HT-29 (cell line): ENCODE data around the gene AGBL1. TPM values are rescaled to one million over a fixed set of nuclear protein-coding genes. Genes with fewer than 3 reads are reported as not detected.

Experiments
- DNase-seq: peaks from one replicate; pipeline ENCODE4 v3.0.0-alpha.2; 2015; ENCODE audit warnings: low spot score
- total RNA-seq: library from RNA; depleted of rRNA; stranded (reverse); fragments of >200 nt; shearing (Covaris generic); gene quantifications from 2 replicates; pipeline ENCODE4 v1.2.3, GENCODE V29; 2014

AGBL1 gene
- total RNA-seq, 1 experiment from 2014 or later = not detected

DNA sequence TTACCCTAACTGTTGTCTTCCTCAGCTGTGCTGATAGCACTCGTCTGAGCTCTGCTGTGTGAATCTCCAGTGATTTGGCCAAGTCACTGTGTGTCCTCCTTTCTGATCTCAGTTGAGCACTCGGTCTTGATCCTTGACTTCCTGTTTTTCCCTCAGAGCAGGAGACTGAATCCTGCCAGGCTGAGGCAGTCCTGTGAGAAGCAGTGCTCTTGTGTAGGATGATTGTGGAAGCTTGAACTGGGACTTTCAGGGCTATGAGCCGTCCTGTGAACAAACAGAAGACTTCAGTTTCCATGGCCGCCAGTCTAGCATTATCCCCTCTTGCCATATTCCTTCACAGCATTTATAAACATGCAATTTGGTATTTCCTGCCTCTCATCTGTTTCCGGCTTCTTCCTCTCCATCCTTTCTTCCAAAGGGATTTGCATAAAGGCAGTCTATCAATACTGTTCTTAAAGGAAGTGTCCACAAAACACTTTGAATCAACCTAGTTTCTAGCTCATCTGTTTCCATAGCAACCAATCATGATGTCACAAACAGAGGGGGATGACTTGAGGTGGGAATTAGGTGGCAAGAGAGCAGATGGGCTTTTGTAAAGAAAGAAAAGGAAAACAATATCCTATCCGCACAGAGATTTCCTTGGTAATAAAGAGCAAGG, 237.2 kb downstream of the AGBL1 start:
- no peak for DNase-seq

GRCh38 chr15:86317384-86317740, 237.7 kb downstream of the AGBL1 start:
- no peak for DNase-seq

GRCh38 chr15:86322629-86323028, 243.0 kb downstream of the AGBL1 start:
- DNase-seq = no peak

GRCh38 chr15:86327230-86327865, 247.7 kb downstream of the AGBL1 start:
- no peak for DNase-seq

- DNase-seq = no peak
Measured at GRCh38 chr15:86328658-86329057, 249.0 kb downstream of the AGBL1 start.

DNA sequence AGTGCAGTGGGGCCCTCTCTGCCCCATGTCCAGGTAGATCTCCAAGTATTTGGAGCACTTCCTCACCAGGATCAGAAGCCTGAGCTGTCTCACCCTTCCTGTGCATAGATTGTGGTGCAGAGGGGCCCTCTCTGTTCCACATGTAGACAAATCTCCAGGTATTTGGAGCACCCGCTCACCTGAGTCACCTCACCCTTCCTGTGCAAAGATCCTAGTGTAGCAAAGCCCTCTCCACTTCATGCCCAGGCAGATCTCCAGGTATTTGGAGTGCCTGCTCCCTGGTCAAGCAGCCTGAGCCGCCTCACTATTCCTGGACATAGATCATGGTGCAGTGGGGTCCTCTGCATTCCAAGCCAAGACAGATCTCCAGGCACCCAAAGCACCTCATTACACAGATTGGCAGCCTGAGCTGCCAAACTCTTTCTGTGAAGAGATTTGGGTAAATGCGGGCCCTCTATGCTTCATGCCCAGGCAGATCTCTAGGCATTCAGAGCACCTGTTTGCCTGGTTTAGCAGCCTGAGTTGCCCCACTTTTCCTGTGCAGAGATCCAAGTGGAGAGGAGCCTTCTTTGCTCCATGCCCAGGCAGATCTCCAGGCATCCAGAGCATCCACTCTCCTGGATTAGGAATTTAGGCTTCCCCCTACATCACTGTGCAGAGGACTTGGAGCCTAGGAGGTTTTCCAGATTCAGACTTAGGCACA, 249.8 kb downstream of the AGBL1 start:
- DNase-seq = no peak

GRCh38 chr15:86333819-86334218, 254.1 kb downstream of the AGBL1 start:
- DNase-seq = no peak

- DNase-seq = no peak
Measured at GRCh38 chr15:86336051-86336788, 256.5 kb downstream of the AGBL1 start.

DNA sequence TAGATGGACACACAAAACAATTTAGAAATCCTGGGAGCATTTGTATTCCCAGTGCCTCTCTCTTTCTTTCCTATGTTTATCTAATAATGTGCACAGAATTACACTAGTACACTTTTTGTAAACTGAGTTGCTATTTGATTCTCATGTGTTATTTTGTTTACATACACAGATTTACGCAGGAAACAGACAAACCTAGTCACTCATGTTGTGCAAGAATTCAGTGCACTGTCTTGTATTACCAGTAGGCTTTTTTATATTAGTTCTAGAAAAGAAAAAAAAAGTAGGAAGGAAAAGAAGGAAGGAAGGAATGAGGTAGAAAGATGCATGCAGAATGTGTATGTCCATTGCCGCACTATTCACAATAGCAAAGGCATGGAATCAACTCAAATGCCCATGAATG, 257.4 kb downstream of the AGBL1 start:
- DNase-seq = no peak

GRCh38 chr15:86347245-86347644, 267.6 kb downstream of the AGBL1 start:
- DNase-seq = no peak

DNA sequence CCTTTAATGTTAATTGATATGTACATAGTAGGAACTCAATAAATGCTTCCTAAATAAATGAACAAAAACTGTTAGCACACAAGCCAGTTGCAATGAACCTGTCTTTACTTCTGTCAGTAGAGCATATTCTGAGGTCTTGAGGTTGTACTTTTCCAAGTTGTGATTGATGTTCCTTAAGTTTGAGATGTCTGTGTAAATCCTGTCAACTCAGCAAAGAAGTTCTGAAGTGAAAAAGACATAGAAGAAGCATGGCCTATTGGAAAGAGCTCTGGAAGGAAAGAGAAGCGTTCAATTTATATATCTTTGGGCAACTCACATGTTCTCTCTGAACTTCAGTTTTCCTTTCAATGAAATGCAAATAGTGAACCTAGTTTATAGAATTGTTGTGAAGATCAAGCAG, 269.9 kb downstream of the AGBL1 start:
- no peak for DNase-seq

DNA sequence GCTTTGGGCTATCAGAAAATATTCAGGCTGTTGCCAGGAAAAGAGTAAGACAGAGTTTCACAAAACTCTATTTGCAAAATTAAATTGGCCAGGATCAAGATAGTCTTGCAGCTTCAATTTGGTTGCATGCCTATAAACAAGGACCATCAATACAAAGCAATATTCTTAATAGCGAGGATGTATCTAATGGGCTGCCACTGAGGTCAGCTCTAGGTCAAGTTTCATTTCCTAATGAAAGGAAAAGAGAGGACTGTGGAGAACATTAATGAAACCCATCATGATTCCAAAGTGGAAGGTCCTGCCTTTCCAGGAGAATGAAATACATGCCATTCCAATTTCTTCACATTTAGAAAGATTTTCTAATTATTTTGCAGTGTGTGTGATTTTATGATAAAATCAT, 273.5 kb downstream of the AGBL1 start:
- no peak for DNase-seq

DNA sequence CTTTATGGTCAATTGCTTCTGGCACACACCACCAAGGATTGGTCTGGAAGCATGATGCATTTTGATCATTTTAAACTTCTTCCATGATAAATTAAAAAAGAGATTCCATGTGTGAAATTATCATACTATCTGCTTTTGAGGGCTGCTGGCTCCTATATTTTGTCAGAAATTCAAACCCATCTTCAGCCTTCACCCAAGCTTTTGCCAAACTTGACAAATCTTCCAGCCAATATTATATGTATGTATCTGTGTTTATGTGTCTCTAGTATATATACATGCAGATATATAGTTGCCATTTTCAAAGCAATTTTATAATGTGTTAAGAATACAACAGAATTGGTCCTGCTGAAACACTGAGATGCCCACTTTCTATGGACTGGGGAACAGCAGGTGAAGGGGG, 275.7 kb downstream of the AGBL1 start:
- no peak for DNase-seq

DNA sequence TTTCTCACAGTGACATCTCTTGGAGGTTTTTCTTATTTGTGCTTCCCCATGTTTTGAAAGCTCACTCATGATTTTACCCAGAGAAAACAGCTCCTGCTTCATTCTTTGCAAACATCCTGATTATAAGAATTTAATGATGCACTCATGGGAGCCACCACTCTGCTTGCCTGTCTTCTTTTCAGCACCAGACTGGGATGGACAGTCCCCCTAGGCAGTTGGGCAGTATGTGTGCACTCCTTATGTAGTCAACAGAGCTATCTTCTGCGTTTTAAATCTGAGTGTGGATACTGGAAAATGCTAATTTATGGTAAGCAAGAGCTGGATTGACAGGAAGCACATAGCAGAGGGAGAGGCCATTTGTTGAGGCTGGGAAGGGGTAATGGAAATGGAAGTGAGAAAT, 276.1 kb downstream of the AGBL1 start:
- no peak for DNase-seq

- DNase-seq = peak; percentile 25
Measured at GRCh38 chr15:86362555-86362954, 282.9 kb downstream of the AGBL1 start.

DNA sequence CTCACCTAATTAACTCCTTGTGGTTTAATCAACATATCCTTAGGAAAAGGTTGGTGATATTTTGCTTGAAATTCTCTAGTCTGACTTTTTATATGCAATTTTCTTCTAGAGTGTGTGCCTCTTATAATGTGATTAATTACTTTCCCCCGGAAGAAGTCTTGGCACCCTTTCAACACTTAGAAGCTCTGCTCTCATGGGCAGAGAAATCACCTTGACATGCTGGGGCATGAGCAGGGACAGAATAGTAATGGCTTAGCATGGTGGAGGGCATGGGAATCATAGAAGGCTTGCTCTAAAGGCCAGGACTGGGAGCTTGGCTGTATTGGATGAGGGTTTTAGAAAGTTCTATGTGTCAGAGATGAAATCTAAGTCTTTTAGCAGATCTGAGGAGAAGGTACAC, 293.5 kb downstream of the AGBL1 start:
- DNase-seq = no peak

DNA sequence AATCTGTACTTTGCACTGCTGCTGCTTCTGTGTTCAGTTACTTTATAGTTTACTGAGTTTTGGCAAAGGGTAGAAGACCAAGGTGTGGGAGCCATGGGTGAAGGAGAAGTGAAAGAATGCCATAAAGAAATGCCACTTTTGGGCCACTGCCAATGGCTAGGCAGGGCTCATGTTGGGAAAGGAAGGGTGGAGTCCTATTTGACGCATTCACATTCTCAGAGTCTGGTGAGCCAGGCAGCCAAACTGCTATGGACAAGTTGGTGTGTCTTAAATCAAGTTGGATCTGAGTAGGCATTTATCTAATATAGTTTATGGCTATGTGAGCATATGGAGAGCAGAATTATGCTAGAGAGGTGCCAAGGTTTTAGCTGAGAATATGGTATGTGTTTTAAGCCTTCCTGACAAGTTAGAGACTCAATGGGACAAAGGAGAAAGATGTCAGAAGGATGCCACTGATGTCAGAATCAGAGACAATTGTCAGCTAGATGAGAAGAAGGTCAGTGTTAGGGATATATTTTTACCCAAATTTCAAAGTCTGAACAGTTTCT, 296.1 kb downstream of the AGBL1 start:
- no peak for DNase-seq

DNA sequence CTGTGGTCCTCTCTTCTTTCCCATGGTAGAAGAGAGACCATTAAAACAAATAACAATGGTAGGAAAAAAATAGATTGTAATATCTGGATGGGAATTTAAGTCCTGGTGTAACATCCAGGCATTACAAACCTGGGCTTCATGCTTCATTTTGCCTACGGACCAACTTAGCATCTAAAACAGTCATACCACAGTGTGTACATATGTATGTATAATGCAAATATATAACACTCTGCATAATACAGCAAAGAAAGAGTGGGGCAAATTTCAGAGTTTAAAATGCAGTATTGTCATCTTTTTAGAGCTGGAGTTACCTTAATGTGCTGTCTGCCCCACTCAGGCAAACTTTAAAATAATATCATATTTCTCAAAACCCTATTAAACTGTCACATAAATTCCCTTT, 298.2 kb downstream of the AGBL1 start:
- DNase-seq = no peak

DNA sequence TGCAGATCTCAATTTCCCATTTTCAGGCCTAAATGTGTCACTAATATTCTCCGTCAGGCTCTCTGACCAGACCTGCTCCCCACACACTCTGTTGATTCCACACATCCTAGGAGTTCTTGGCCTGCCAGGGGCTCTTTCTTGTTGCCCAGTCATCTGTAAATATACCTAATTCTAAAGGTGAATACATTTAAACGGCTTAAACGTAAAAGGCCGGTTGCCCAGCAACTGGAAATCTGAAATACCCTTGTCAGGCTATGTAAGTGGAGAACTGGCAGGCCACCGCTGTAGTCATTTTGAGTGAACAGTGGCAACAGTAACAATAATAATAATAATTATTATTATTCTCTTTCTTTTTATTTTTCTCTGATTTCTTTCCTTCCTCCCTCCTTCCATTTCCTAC, 302.7 kb downstream of the AGBL1 start:
- no peak for DNase-seq

GRCh38 chr15:86383611-86384010, 303.9 kb downstream of the AGBL1 start:
- no peak for DNase-seq

DNA sequence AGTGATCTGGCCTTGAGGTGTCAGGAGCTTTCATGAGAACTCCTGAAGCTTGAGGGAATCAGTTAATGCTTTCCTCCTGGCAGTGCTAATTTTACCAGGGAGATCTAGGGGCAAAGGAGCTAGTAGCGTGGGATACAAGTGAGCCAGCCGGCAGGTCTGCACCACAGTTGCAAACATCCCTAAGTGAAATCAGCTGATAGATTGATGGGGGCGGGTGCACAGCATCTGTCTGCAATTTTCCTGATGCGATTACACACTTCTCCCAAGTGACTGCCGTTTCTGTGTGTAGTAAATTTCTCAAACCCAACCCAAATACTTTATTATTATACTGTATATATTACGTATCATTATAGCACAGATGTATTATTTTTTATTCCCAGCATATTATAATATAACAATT, 304.5 kb downstream of the AGBL1 start:
- DNase-seq = no peak

DNA sequence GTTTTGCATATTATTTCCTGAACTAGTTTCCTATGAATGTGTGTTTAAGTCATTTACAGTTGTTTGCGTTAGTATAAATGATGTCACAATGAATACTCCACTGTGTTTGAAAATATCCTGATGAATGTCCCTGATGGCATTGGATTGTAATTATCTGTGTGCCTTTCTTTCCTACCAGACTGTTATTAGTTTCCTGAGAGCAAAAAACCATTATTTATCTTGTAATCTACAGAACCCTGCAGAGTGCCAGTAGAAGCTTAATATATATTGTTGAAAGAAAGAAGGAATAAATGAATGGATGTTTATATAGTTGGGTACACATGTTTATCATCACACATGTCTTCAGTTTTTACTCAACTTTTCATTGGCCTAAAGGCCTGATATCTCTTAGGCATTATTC, 312.6 kb downstream of the AGBL1 start:
- DNase-seq = no peak
